ENCODE data around the gene COQ10A. TPM values are rescaled to one million over a fixed set of nuclear protein-coding genes. Genes with fewer than 3 reads are reported as not detected.

COQ10A gene
- total and polyA plus RNA-seq, 10 of the 15 experiments (the other 5 are each of a cell fraction or from before 2014, with no cell fraction given) = 3.3 to 19.5 (median 6.9) TPM

DNA sequence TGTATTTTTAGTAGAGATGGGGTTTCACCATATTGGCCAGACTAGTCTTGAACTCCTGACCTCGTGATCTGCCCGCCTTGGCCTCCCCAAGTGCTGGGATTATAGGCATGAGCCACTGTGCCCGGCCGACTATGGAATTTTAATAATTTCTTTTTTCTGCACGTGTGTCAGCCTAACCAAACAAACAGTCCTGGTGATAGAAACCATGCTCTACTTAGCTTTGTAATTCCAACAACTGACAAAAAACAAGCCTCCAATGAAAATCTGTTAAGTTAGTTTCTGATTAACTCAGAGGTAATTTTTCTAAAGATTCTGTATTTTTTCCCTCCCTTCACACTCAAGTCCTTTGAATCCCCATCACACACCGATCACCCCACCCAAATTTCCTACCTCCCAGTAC lies 15.3 kb downstream of the COQ10A start:
- H3K27ac ChIP-seq (ENCODE audit: control insufficient read depth, insufficient read depth) = no peak overlapping the region
- no peak overlapping the region for H3K9ac ChIP-seq (ENCODE audit: control insufficient read depth, insufficient read depth, low read length)
- H3K4me3 ChIP-seq = no peak overlapping the region
- H3K27me3 ChIP-seq (replicated peaks in 1 of 2; ENCODE audit: control insufficient read depth in 2 of 2, insufficient read depth in 2 of 2, low read length in 1 of 2) = no peaks in the 10 kb centered on the region
- ChIA-PET SMC1A (ENCODE audit: uncharacterized antibody, unreplicated experiment) (no interaction called here), RAD21 (ENCODE audit: unreplicated experiment) (no interaction called here), POLR2A (no interaction called here), CTCF (interaction anchor here (0.6 kb wide), 1 partner anchor 175 kb away, joined by 3 read pairs; no protein-coding TSS in a partner anchor)
- 65% methylated on average over 6 of the region's 6 CpGs for WGBS (ENCODE audit: insufficient coverage, insufficient replicate concordance, low lambda C conversion rate, missing lambda C conversion rate)
- DNase-seq (ENCODE audit: low read depth, low spot score) (no peak), FAIRE-seq (no peak), ATAC-seq (no peak)
- no peak overlapping the region for H2AFZ ChIP-seq (ENCODE audit: control insufficient read depth, low read depth, low read length)
- TF ChIP-seq NRF1 (conservative IDR thresholded peaks at IDR 0.05; ENCODE audit: low read depth, low read length) (no peak), STAT1 (conservative IDR thresholded peaks at IDR 0.05) (no peak), YY1 (IDR thresholded peaks at IDR 0.05; ENCODE audit: low read depth, low read length) (no peak), ATF7 (IDR thresholded peaks at IDR 0.05; ENCODE audit: low read depth) (no peak), TBL1XR1 (IDR thresholded peaks at IDR 0.05; ENCODE audit: low read depth, low read length) (no peak), MTA3 (IDR thresholded peaks at IDR 0.05; ENCODE audit: borderline replicate concordance, low read length) (no peak), TAF1 (IDR thresholded peaks at IDR 0.05; ENCODE audit: borderline replicate concordance, low read depth, low read length) (no peak), NR2C2 (IDR thresholded peaks at IDR 0.05; ENCODE audit: borderline replicate concordance, control insufficient read depth, insufficient read length, low read depth) (no peak), EZH2 (IDR thresholded peaks at IDR 0.05; ENCODE audit: borderline replicate concordance, control insufficient read depth, low read depth, low read length) (no peak), ZNF384 (IDR thresholded peaks at IDR 0.05; ENCODE audit: borderline replicate concordance, low read depth, low read length) (no peak), NFXL1 (IDR thresholded peaks at IDR 0.05; ENCODE audit: borderline replicate concordance) (no peak), TCF12 (IDR thresholded peaks at IDR 0.05; ENCODE audit: low read depth, low read length) (no peak), PML (IDR thresholded peaks at IDR 0.05; ENCODE audit: low read length) (no peak), PAX8 (IDR thresholded peaks at IDR 0.05) (no peak), ZSCAN29 (IDR thresholded peaks at IDR 0.05) (no peak)
- TF ChIP-seq, protein P1, sequence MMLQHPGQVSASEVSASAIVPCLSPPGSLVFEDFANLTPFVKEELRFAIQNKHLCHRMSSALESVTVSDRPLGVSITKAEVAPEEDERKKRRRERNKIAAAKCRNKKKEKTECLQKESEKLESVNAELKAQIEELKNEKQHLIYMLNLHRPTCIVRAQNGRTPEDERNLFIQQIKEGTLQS (IDR thresholded peaks at IDR 0.05; ENCODE audit: borderline replicate concordance, extremely low read depth, low read depth, low read length) = no peak
- TF ChIP-seq, protein P2, sequence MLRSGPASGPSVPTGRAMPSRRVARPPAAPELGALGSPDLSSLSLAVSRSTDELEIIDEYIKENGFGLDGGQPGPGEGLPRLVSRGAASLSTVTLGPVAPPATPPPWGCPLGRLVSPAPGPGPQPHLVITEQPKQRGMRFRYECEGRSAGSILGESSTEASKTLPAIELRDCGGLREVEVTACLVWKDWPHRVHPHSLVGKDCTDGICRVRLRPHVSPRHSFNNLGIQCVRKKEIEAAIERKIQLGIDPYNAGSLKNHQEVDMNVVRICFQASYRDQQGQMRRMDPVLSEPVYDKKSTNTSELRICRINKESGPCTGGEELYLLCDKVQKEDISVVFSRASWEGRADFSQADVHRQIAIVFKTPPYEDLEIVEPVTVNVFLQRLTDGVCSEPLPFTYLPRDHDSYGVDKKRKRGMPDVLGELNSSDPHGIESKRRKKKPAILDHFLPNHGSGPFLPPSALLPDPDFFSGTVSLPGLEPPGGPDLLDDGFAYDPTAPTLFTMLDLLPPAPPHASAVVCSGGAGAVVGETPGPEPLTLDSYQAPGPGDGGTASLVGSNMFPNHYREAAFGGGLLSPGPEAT (IDR thresholded peaks at IDR 0.05; ENCODE audit: low read depth) = no peak
- TF ChIP-seq, protein P3, sequence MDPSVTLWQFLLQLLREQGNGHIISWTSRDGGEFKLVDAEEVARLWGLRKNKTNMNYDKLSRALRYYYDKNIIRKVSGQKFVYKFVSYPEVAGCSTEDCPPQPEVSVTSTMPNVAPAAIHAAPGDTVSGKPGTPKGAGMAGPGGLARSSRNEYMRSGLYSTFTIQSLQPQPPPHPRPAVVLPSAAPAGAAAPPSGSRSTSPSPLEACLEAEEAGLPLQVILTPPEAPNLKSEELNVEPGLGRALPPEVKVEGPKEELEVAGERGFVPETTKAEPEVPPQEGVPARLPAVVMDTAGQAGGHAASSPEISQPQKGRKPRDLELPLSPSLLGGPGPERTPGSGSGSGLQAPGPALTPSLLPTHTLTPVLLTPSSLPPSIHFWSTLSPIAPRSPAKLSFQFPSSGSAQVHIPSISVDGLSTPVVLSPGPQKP (IDR thresholded peaks at IDR 0.05; ENCODE audit: low read depth, low read length) = no peak
- H4K20me1 ChIP-seq (ENCODE audit: control insufficient read depth, insufficient read depth) = no peaks in the 10 kb centered on the region
- H3K4me2 ChIP-seq (ENCODE audit: control insufficient read depth, insufficient read depth) = no peak overlapping the region
- intact Hi-C loops (cut with micrococcal nuclease; ENCODE audit: unreplicated experiment) = no loop called here
- no peaks in the 10 kb centered on the region for H3K4me1 ChIP-seq (ENCODE audit: control insufficient read depth, insufficient read depth, low read length)
- in situ Hi-C loops (cut with MboI) = no loop called here
- no TSS peak for BruUV-seq (replicated peaks)
- no peaks in the 10 kb centered on the region; the same call in 1 of the 2 replicates for H3K79me2 ChIP-seq (ENCODE audit: control insufficient read depth, insufficient read depth, low read length)
- H3K9me3 ChIP-seq (replicated peaks; ENCODE audit: control insufficient read depth, insufficient read depth, low read length) = no peaks in the 10 kb centered on the region
- peaks cover 6 to 29% of the 10 kb centered on the region in 2 experiments for H3K36me3 ChIP-seq (ENCODE audit: control insufficient read depth in 2 of 2, insufficient read depth in 2 of 2, low read length in 1 of 2)
